ENCODE data around the gene CBX1. TPM values are rescaled to one million over a fixed set of nuclear protein-coding genes. Genes with fewer than 3 reads are reported as not detected.

The CBX1 gene
- total RNA-seq, 1 donor from 2014 or later = 91.1 TPM

DNA sequence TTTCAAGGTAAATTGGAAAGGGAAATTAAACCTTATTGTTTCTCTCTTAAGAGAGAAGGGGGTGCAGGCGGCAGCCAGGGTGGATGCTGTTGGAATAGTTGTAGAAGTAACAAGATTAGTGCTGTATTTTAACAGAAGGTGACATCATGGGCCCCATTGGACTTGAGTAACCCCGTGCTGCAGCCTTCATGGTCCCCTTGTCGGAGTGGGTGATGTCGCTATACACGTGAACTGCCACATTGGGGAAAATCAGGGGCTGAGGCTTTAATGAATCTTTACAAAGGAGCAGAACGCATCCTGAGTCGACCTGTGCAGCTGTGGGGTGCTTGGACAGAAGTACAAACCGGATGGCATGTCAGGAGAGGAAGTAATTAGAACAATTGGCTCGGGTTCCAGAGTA, 9.5 kb upstream of the CBX1 start:
- Mint-ChIP-seq H3K4me3 (ENCODE audit: unreplicated experiment) (no peak overlapping the region), H3K27me3 (ENCODE audit: unreplicated experiment) (peaks cover 4% of the 10 kb centered on the region), H3K9me3 (ENCODE audit: unreplicated experiment) (no peaks in the 10 kb centered on the region), H3K27ac (ENCODE audit: unreplicated experiment) (no peak overlapping the region), H3K36me3 (ENCODE audit: low read depth, unreplicated experiment) (no peaks in the 10 kb centered on the region), H3K4me1 (ENCODE audit: unreplicated experiment) (peaks cover 16% of the 10 kb centered on the region)
- DNase-seq (ENCODE audit: low spot score) = no peak
- TF ChIP-seq, protein P1, sequence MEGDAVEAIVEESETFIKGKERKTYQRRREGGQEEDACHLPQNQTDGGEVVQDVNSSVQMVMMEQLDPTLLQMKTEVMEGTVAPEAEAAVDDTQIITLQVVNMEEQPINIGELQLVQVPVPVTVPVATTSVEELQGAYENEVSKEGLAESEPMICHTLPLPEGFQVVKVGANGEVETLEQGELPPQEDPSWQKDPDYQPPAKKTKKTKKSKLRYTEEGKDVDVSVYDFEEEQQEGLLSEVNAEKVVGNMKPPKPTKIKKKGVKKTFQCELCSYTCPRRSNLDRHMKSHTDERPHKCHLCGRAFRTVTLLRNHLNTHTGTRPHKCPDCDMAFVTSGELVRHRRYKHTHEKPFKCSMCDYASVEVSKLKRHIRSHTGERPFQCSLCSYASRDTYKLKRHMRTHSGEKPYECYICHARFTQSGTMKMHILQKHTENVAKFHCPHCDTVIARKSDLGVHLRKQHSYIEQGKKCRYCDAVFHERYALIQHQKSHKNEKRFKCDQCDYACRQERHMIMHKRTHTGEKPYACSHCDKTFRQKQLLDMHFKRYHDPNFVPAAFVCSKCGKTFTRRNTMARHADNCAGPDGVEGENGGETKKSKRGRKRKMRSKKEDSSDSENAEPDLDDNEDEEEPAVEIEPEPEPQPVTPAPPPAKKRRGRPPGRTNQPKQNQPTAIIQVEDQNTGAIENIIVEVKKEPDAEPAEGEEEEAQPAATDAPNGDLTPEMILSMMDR (IDR thresholded peaks at IDR 0.05; ENCODE audit: unreplicated experiment) = no peak

DNA sequence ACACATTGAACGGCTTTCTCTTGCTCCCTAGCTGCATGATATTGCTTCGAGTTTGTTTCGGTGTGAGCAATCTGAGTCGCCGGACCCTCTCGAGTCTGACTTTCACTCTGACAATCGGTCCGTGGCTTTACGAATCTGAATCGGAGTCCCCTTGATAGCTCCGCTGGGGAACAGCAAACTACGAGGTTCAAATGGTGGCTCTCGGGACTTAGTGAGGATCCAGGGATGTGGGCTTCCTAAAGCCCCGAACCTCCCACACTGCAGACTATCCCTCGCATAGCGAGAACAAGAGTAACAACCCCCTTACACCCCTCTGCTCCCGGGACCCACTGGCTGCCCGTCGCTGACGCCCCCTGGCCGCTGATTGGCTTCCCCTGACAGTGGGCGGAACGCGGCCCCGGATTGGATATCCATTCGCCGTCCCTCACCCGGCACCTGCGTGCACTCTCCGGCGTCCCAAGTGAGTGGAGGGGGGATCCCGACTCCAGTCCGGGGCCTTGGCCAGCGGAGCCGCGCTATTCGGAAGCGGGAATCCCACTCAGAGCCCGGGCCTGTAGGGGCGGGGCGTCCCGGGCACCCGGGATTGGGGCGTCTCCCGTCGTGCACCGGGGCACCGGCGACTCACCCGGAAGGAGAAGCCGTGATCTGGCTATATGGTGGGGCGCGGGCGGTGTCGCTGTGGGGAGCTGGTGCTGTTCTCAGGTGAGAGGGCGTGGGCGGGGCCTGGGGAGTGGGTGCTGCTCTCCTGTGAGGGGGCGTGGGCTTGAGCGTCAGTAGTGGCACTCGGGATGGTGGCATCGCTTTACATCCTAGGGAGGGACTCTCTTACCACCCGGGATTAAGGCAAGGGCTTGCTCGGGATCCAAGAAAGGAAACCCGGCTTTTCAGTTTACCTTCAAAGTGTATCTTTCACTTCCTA, 6.1 kb upstream of the CBX1 start, which contains the start of gene SNX11:
TSS of gene SNX11 (plus strand) at position 630 of the 919 bp plus-strand sequence. CDS start 4,278 bp downstream, outside the sequence.
- H3K9me3 Mint-ChIP-seq (ENCODE audit: unreplicated experiment) = no peaks in the 10 kb centered on the region
- H3K4me1 Mint-ChIP-seq (ENCODE audit: unreplicated experiment) = peaks cover 16% of the 10 kb centered on the region
- peak within 1 kb of the TSS; percentile 90 for H3K4me3 Mint-ChIP-seq (ENCODE audit: unreplicated experiment)
- H3K36me3 Mint-ChIP-seq (ENCODE audit: low read depth, unreplicated experiment) = no peaks in the 10 kb centered on the region
- DNase-seq (ENCODE audit: low spot score) = peak; percentile 91
- H3K27ac Mint-ChIP-seq (ENCODE audit: unreplicated experiment) = peak within 1 kb of the TSS; percentile 85
- TF ChIP-seq, protein P1 (IDR thresholded peaks at IDR 0.05; ENCODE audit: unreplicated experiment) = no peak
- peaks cover 4% of the 10 kb centered on the region for H3K27me3 Mint-ChIP-seq (ENCODE audit: unreplicated experiment)

DNA sequence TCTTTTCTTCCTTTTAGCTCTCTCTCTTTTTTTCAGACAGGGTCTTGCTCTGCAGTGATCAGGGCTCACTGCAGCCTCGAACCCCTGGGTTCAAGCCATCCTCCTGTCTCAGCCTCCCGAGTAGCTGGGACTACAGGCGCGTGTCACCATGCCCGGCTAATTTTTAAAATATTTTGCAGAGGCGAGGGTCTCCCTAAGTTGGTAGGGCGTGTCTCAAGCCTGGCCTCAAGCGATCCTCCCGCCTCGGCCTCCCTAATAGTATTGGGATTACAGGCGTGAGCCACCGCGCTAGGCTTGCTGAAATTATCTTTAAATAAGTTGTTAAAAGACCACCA, 5.5 kb upstream of the CBX1 start:
- DNase-seq (ENCODE audit: low spot score) = no peak
- Mint-ChIP-seq H3K36me3 (ENCODE audit: low read depth, unreplicated experiment) (peaks cover 3% of the 10 kb centered on the region), H3K27me3 (ENCODE audit: unreplicated experiment) (peaks cover 4% of the 10 kb centered on the region), H3K4me1 (ENCODE audit: unreplicated experiment) (peaks cover 16% of the 10 kb centered on the region), H3K9me3 (ENCODE audit: unreplicated experiment) (no peaks in the 10 kb centered on the region), H3K27ac (ENCODE audit: unreplicated experiment) (no peak overlapping the region), H3K4me3 (ENCODE audit: unreplicated experiment) (peak overlapping the region; percentile 90)
- TF ChIP-seq, protein P1 (IDR thresholded peaks at IDR 0.05; ENCODE audit: unreplicated experiment) = no peak

DNA sequence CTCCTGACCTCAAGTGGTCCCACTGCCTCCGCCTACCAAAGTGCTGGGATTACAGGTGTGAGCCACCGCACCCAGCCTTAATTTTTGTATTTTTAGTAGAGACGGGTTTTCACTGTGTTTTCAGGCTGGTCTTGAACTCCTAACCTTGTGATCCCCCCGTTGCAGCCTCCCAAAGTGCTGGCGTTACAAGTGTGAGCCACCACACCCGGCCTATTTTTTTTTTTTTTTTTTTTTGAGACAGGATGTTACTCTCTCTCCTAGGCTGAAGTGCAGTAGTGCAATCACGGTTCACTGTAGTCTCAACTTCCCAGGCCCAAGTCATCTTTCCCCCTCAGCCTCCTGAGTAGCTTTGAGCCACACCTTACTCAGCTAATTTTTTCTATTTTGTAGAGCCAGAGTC, 3.2 kb upstream of the CBX1 start:
- peaks cover 14% of the 10 kb centered on the region for H3K4me1 Mint-ChIP-seq (ENCODE audit: unreplicated experiment)
- no peak overlapping the region for H3K27ac Mint-ChIP-seq (ENCODE audit: unreplicated experiment)
- H3K36me3 Mint-ChIP-seq (ENCODE audit: low read depth, unreplicated experiment) = peaks cover 4% of the 10 kb centered on the region
- DNase-seq (ENCODE audit: low spot score) = no peak
- no peak overlapping the region for H3K4me3 Mint-ChIP-seq (ENCODE audit: unreplicated experiment)
- no peaks in the 10 kb centered on the region for H3K9me3 Mint-ChIP-seq (ENCODE audit: unreplicated experiment)
- H3K27me3 Mint-ChIP-seq (ENCODE audit: unreplicated experiment) = peaks cover 3% of the 10 kb centered on the region
- TF ChIP-seq, protein P1 (IDR thresholded peaks at IDR 0.05; ENCODE audit: unreplicated experiment) = no peak
